HG03457 (cell line): ENCODE data around the gene PRPS1.
A peak's percentile ranks its signal among the peaks of the same experiment; 100 is the strongest.
"Not testable (repeated sequence)": the region's sequence is repeated elsewhere in the genome, so short reads cannot be mapped to it uniquely, and the experiment has no call there.

Experiments used
- ATAC-seq: cut with Tn5 transposase; IDR thresholded peaks from one replicate; pipeline ENCODE4 v1.9.1; 2021; ENCODE audit warnings: moderate number of reproducible peaks; ENCODE audit not compliant: unreplicated experiment

The PRPS1 gene

GRCh38 chrX:107673933-107674479 is 45.7 kb downstream of the PRPS1 start:
- ATAC-seq = peak; percentile 87

GRCh38 chrX:107674480-107675364 is 46.4 kb downstream of the PRPS1 start:
- peak; percentile 20 for ATAC-seq

- ATAC-seq = no peak
These were observed 47.0 kb downstream of the PRPS1 start for GRCh38 chrX:107675365-107675654.

- no peak for ATAC-seq
These were observed 47.7 kb downstream of the PRPS1 start for GRCh38 chrX:107675823-107676555.

- ATAC-seq = no peak
These were observed 48.5 kb downstream of the PRPS1 start for GRCh38 chrX:107676559-107677378.

GRCh38 chrX:107677501-107677901 is 49.2 kb downstream of the PRPS1 start:
- ATAC-seq = no peak

- ATAC-seq = no peak
These were observed 49.6 kb downstream of the PRPS1 start for GRCh38 chrX:107677909-107678308.

- no peak for ATAC-seq
These were observed 50.8 kb downstream of the PRPS1 start for GRCh38 chrX:107678957-107679740.

- no peak for ATAC-seq
These were observed 53.9 kb downstream of the PRPS1 start for GRCh38 chrX:107682256-107682655.

- ATAC-seq = no peak
These were observed 55.0 kb downstream of the PRPS1 start for GRCh38 chrX:107683124-107683895.

- no peak for ATAC-seq
These were observed 55.6 kb downstream of the PRPS1 start for GRCh38 chrX:107683931-107684330.

GRCh38 chrX:107684956-107685385 is 56.7 kb downstream of the PRPS1 start:
- peak; percentile 88 for ATAC-seq

- not testable (repeated sequence) for ATAC-seq
These were observed 57.3 kb downstream of the PRPS1 start for GRCh38 chrX:107685586-107685985.

GRCh38 chrX:107686026-107686425 is 57.7 kb downstream of the PRPS1 start:
- ATAC-seq = no peak

GRCh38 chrX:107686792-107687191 is 58.5 kb downstream of the PRPS1 start:
- ATAC-seq = no peak

- ATAC-seq = no peak
These were observed 59.1 kb downstream of the PRPS1 start for GRCh38 chrX:107687445-107687844.

GRCh38 chrX:107691024-107691448 is 62.7 kb downstream of the PRPS1 start:
- no peak for ATAC-seq

GRCh38 chrX:107699616-107700015 is 71.3 kb downstream of the PRPS1 start:
- no peak for ATAC-seq

- ATAC-seq = no peak
These were observed 72.0 kb downstream of the PRPS1 start for GRCh38 chrX:107700317-107700774.
